Vagina (tissue), 2 donors: ENCODE data around the gene TMC4. TPM values are rescaled to one million over a fixed set of nuclear protein-coding genes. Genes with fewer than 3 reads are reported as not detected.
A peak's percentile ranks its signal among the peaks of the same experiment; 100 is the strongest.

Experiments used
- DNase-seq, 2 donors: peaks; one replicate each; pipeline ENCODE4 v3.0.0-alpha.2; 2017; ENCODE audit errors: extremely low spot score in 2 of 2
- H3K27ac ChIP-seq: fragments of 200-600 bp; sonication (generic); one replicate; pipeline ENCODE4 v1.5.1; 2019
- H3K27me3 ChIP-seq: fragments of 200-600 bp; sonication (generic); one replicate; pipeline ENCODE4 v1.5.1; 2019
- H3K36me3 ChIP-seq, 2 donors: fragments of 200-600 bp; sonication (generic); one replicate each; pipeline ENCODE4 v1.5.1; 2017 to 2019
- H3K4me1 ChIP-seq: fragments of 200-600 bp; sonication (generic); one replicate; pipeline ENCODE4 v1.5.1; 2019
- H3K4me3 ChIP-seq, 2 donors: fragments of 200-600 bp; sonication (generic); 1 replicate in 1 of 2; 2 replicates in 1 of 2; pipeline ENCODE4 v1.5.1; 2016 to 2019
- H3K9me3 ChIP-seq: fragments of 200-600 bp; sonication (generic); one replicate; pipeline ENCODE4 v1.5.1; 2019
- CTCF ChIP-seq, 3 experiments: fragments of 450-650 bp in 2 of 3; fragments of 200-600 bp in 1 of 3; sonication (generic) in 1 of 3; IDR thresholded peaks; one replicate each; pipeline ENCODE4 v1.5.1; 2017 to 2019; ENCODE audit warnings: antibody characterized with exemption in 3 of 3, mild to moderate bottlenecking in 2 of 3, moderate library complexity in 2 of 3
- POLR2A ChIP-seq, 2 donors: fragments of 450-650 bp; IDR thresholded peaks; one replicate each; pipeline ENCODE4 v1.6.1; 2017; ENCODE audit warnings: antibody characterized with exemption in 2 of 2, mild to moderate bottlenecking in 2 of 2, moderate library complexity in 2 of 2
- POLR2AphosphoS5 ChIP-seq, 2 donors: sonication (generic); formaldehyde crosslinking; IDR thresholded peaks; one replicate each; pipeline ENCODE4 v1.9.0; 2017; ENCODE audit warnings: antibody characterized with exemption in 2 of 2, mild to moderate bottlenecking in 2 of 2, low read depth in 1 of 2; ENCODE audit not compliant: insufficient read depth in 1 of 2
- intact Hi-C: fragments of 100-400 bp; cut with DNase I; formaldehyde crosslinking; loops from one replicate; pipeline ENCODE4 v1.15.1; 2023
- total RNA-seq: library from RNA; depleted of rRNA; stranded (reverse); fragments of >200 nt; gene quantifications from one replicate; pipeline ENCODE4 v1.2.3, GENCODE V29; 2016

TMC4 gene
- total RNA-seq, 1 donor from 2014 or later: 22.3 TPM

GRCh38 chr19:54165222-54165621, 7.7 kb downstream of the TMC4 start:
- Histone ChIP-seq H3K27ac (no peak overlapping the region), H3K27me3 (no peaks in the 10 kb centered on the region), H3K4me1 (peaks cover 45% of the 10 kb centered on the region), H3K36me3 (no peaks in the 10 kb centered on the region), H3K9me3 (no peaks in the 10 kb centered on the region), H3K4me3 (no peak overlapping the region)
- DNase-seq: no peak
- TF ChIP-seq POLR2A (IDR thresholded peaks at IDR 0.05) (no peak), CTCF (IDR thresholded peaks at IDR 0.05) (no peak), POLR2AphosphoS5 (IDR thresholded peaks at IDR 0.05; ENCODE audit: insufficient read depth in 1 of 2, low read depth in 1 of 2) (no peak)
- intact Hi-C loops: no loop called here

GRCh38 chr19:54164369-54165068, 8.4 kb downstream of the TMC4 start:
- TF ChIP-seq POLR2A (IDR thresholded peaks at IDR 0.05) (no peak), POLR2AphosphoS5 (IDR thresholded peaks at IDR 0.05; ENCODE audit: insufficient read depth in 1 of 2, low read depth in 1 of 2) (no peak), CTCF (IDR thresholded peaks at IDR 0.05) (no peak)
- Histone ChIP-seq H3K36me3 (no peaks in the 10 kb centered on the region), H3K4me3 (no peak overlapping the region), H3K27ac (no peak overlapping the region), H3K4me1 (peaks cover 47% of the 10 kb centered on the region), H3K27me3 (no peaks in the 10 kb centered on the region), H3K9me3 (no peaks in the 10 kb centered on the region)
- no peak for DNase-seq
- intact Hi-C loops: no loop called here

- H3K9me3 ChIP-seq: no peaks in the 10 kb centered on the region
- peaks cover 56% of the 10 kb centered on the region for H3K4me1 ChIP-seq
- intact Hi-C loops: no loop called here
- no peak for DNase-seq
- no peaks in the 10 kb centered on the region for H3K27me3 ChIP-seq
- H3K4me3 ChIP-seq: peak overlapping the region; percentile 43 to 46
- TF ChIP-seq POLR2AphosphoS5 (IDR thresholded peaks at IDR 0.05; ENCODE audit: insufficient read depth in 1 of 2, low read depth in 1 of 2) (no peak), POLR2A (IDR thresholded peaks at IDR 0.05) (no peak), CTCF (IDR thresholded peaks at IDR 0.05) (no peak)
- H3K36me3 ChIP-seq: peaks cover 0 to 3% of the 10 kb centered on the region in 2 donors
- H3K27ac ChIP-seq: no peak overlapping the region
Measured at GRCh38 chr19:54162884-54163283, 10.1 kb downstream of the TMC4 start.

GRCh38 chr19:54162241-54162805, 10.6 kb downstream of the TMC4 start:
- Histone ChIP-seq H3K27ac (no peak overlapping the region), H3K4me1 (peaks cover 56% of the 10 kb centered on the region), H3K4me3 (peak overlapping the region; percentile 43 to 46), H3K27me3 (no peaks in the 10 kb centered on the region), H3K36me3 (peaks cover 0 to 6% of the 10 kb centered on the region in 2 donors), H3K9me3 (no peaks in the 10 kb centered on the region)
- no peak for TF ChIP-seq CTCF (IDR thresholded peaks at IDR 0.05)
- peak in 1 of 2 donors; percentile 47 for TF ChIP-seq POLR2AphosphoS5 (IDR thresholded peaks at IDR 0.05; ENCODE audit: insufficient read depth in 1 of 2, low read depth in 1 of 2)
- TF ChIP-seq POLR2A (IDR thresholded peaks at IDR 0.05): no peak
- intact Hi-C loops: no loop called here
- no peak for DNase-seq

GRCh38 chr19:54160854-54161253, 12.1 kb downstream of the TMC4 start:
- TF ChIP-seq POLR2AphosphoS5 (IDR thresholded peaks at IDR 0.05; ENCODE audit: insufficient read depth in 1 of 2, low read depth in 1 of 2) (no peak), POLR2A (IDR thresholded peaks at IDR 0.05) (no peak), CTCF (IDR thresholded peaks at IDR 0.05) (no peak)
- Histone ChIP-seq H3K27me3 (no peaks in the 10 kb centered on the region), H3K27ac (peak overlapping the region; percentile 82), H3K4me1 (peaks cover 56% of the 10 kb centered on the region), H3K36me3 (peaks cover 0 to 19% of the 10 kb centered on the region in 2 donors), H3K4me3 (peak overlapping the region; percentile 67 to 72), H3K9me3 (no peaks in the 10 kb centered on the region)
- intact Hi-C loops: no loop called here
- DNase-seq: no peak
